PC-3 (cell line): Measurements from ENCODE around the gene CDH13. TPM values are rescaled to one million over a fixed set of nuclear protein-coding genes. Genes with fewer than 3 reads are reported as not detected.

Source experiments
- ATAC-seq: fragments of 200-7000 bp; cut with Tn5 transposase; 2 replicates; pipeline ENCODE4 v1.9.1; 2020; ENCODE audit warnings: mild to moderate bottlenecking, moderate library complexity
- BruUV-seq: library from RNA; stranded (reverse); fragments of 400-500 nt; replicated peaks from 2 replicates; lab custom pipeline; 2021; lab: Mats Ljungman, UMichigan
- CTCF ChIA-PET: fragments of 300-600 bp; sonication (Branson Sonifier 250); formaldehyde crosslinking; loops from one replicate; lab custom pipeline; 2022; ENCODE audit warnings: antibody characterized with exemption; lab: Charles Lee
- POLR2A ChIA-PET: fragments of 300-600 bp; sonication (Branson Sonifier 250); formaldehyde crosslinking; loops from one replicate; lab custom pipeline; 2022; ENCODE audit warnings: antibody characterized with exemption; ENCODE audit not compliant: unreplicated experiment; lab: Charles Lee
- DNase-seq: peaks from one replicate; pipeline ENCODE4 v3.0.0-alpha.2; 2015
- H2AFZ ChIP-seq: fragments of 300-600 bp; sonication (generic); 2 replicates; pipeline ENCODE4 v1.6.0; 2016; ENCODE audit warnings: antibody characterized with exemption, low read length
- H3F3A ChIP-seq: fragments of 300-600 bp; sonication (generic); one replicate; pipeline ENCODE4 v1.6.0; 2017; ENCODE audit warnings: antibody characterized with exemption, low read length, control low read depth, mild to moderate bottlenecking; ENCODE audit not compliant: unreplicated experiment
- H3K27ac ChIP-seq: fragments of 300-600 bp; sonication (generic); 2 replicates; pipeline ENCODE4 v1.5.1; 2016; ENCODE audit warnings: mild to moderate bottlenecking, low read length
- H3K27me3 ChIP-seq: fragments of 300-600 bp; sonication (generic); 2 replicates; pipeline ENCODE4 v1.6.1; 2016; ENCODE audit warnings: low read length, mixed read lengths
- H3K36me3 ChIP-seq: fragments of 300-600 bp; sonication (generic); 2 replicates; pipeline ENCODE4 v1.6.1; 2016; ENCODE audit warnings: low read depth, mixed run types, low read length, mixed read lengths
- H3K4me1 ChIP-seq: fragments of 300-600 bp; sonication (generic); 2 replicates; pipeline ENCODE4 v1.5.1; 2016; ENCODE audit warnings: low read length; ENCODE audit not compliant: insufficient read depth
- H3K4me2 ChIP-seq: fragments of 300-600 bp; sonication (generic); 2 replicates; pipeline ENCODE4 v1.6.0; 2016; ENCODE audit warnings: low read length
- H3K4me3 ChIP-seq: fragments of 300-600 bp; sonication (generic); 2 replicates; pipeline ENCODE4 v1.5.1; 2016; ENCODE audit warnings: mild to moderate bottlenecking, low read length, mixed read lengths
- H3K79me2 ChIP-seq: fragments of 300-600 bp; sonication (generic); 2 replicates; pipeline ENCODE4 v1.6.1; 2017; ENCODE audit warnings: low read length, mixed read lengths
- H3K9ac ChIP-seq: fragments of 300-600 bp; sonication (generic); 2 replicates; pipeline ENCODE4 v1.6.0; 2016; ENCODE audit warnings: mild to moderate bottlenecking, low read length
- H3K9me2 ChIP-seq: fragments of 300-600 bp; sonication (generic); replicated peaks from 2 replicates; pipeline ENCODE4 v1.6.1; 2016; ENCODE audit warnings: mixed run types, low read length, mixed read lengths
- H3K9me3 ChIP-seq: fragments of 300-600 bp; sonication (generic); 2 replicates; pipeline ENCODE4 v1.6.1; 2016; ENCODE audit warnings: low read length, mixed read lengths
- H4K20me1 ChIP-seq: fragments of 300-600 bp; sonication (generic); 2 replicates; pipeline ENCODE4 v1.6.1; 2016; ENCODE audit warnings: low read length, mixed read lengths
- CTCF ChIP-seq: fragments of 300-600 bp; sonication (generic); conservative IDR thresholded peaks from 2 replicates; pipeline ENCODE4 v1.5.1; 2017; ENCODE audit warnings: antibody characterized with exemption, low read depth, mild to moderate bottlenecking, low read length
- EZH2 ChIP-seq: fragments of 300-600 bp; sonication (generic); IDR thresholded peaks from one replicate; pipeline ENCODE4 v1.6.1; 2017; ENCODE audit warnings: antibody characterized with exemption, mild to moderate bottlenecking, low read length; ENCODE audit not compliant: unreplicated experiment
- EZH2phosphoT487 ChIP-seq: fragments of 300-600 bp; sonication (generic); IDR thresholded peaks from 2 replicates; pipeline ENCODE4 v1.6.1; 2018; ENCODE audit warnings: mild to moderate bottlenecking, antibody characterized with exemption, low read length, borderline replicate concordance
- intact Hi-C: fragments of 100-400 bp; cut with micrococcal nuclease; formaldehyde crosslinking; loops from 2 replicates; pipeline ENCODE4 v1.9.0; 2023
- total RNA-seq: library from RNA; depleted of rRNA; stranded (reverse); fragments of >200 nt; gene quantifications from 2 replicates; pipeline ENCODE4 v1.2.3, GENCODE V29; 2014

The CDH13 gene
- total RNA-seq, 1 experiment from 2014 or later, result 0.36 TPM

DNA sequence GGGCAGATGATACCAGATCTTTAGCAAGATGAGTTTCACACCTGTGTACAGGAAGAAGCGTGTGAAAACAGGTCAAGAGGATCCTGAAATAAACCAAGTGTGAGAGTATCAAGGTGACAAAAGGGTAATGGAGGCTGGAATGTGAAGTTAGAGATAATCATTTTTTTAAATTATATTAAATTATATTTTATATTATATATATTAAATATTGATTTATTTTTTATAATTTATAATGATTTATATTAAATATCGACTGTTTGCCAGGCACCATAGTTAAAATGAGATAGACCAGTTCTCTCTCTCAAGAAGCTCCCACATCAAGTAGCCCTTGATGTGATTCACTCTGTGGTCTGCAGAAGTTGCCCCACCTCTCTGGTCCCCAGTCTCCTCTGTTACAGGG is 820.8 kb downstream of the CDH13 start:
- ATAC-seq (no peak), DNase-seq (no peak)
- ChIA-PET POLR2A (no interaction called here), CTCF (no interaction called here)
- Histone ChIP-seq H3K9ac (no peak overlapping the region), H3K36me3 (no peaks in the 10 kb centered on the region), H3F3A (no peaks in the 10 kb centered on the region), H3K9me2 (no peaks in the 10 kb centered on the region), H3K4me1 (no peaks in the 10 kb centered on the region), H4K20me1 (no peaks in the 10 kb centered on the region), H3K27ac (no peak overlapping the region), H2AFZ (no peak overlapping the region), H3K9me3 (no peaks in the 10 kb centered on the region), H3K4me3 (no peak overlapping the region), H3K4me2 (no peak overlapping the region), H3K79me2 (no peaks in the 10 kb centered on the region), H3K27me3 (peaks cover 7% of the 10 kb centered on the region)
- intact Hi-C loops, result no loop called here
- no peak for TF ChIP-seq EZH2phosphoT487
- no peak for TF ChIP-seq EZH2
- no peak for TF ChIP-seq CTCF
- BruUV-seq, result no TSS peak

DNA sequence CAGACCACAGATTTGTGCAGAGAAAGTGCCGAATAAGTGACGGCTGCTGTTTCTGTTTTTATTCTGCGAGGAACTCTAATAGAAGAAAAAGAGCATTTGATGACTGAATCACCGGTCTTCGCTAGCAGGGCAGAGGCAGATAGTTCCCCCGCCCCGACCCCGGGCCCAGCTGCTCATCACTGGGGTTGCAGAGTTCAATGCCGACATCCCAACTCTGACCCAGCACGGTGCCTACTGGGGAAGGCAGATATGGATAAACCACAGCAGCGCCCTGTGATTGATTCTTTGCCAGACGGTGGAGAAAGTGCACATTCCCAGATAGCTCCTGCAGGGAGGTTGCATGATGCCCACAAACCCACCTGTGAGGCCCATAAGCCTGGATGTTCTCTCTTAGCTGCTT is 823.1 kb downstream of the CDH13 start:
- intact Hi-C loops, result no loop called here
- Histone ChIP-seq H3K9me2 (no peaks in the 10 kb centered on the region), H3F3A (no peaks in the 10 kb centered on the region), H3K36me3 (no peaks in the 10 kb centered on the region), H2AFZ (no peak overlapping the region), H3K9me3 (no peaks in the 10 kb centered on the region), H3K4me3 (no peak overlapping the region), H3K9ac (no peak overlapping the region), H3K27me3 (peaks cover 7% of the 10 kb centered on the region), H3K4me1 (no peaks in the 10 kb centered on the region), H4K20me1 (no peaks in the 10 kb centered on the region), H3K79me2 (no peaks in the 10 kb centered on the region), H3K4me2 (no peak overlapping the region), H3K27ac (no peak overlapping the region)
- CTCF ChIA-PET, result no interaction called here
- DNase-seq (no peak), ATAC-seq (no peak)
- POLR2A ChIA-PET, result no interaction called here
- TF ChIP-seq EZH2 (no peak), EZH2phosphoT487 (no peak), CTCF (no peak)
- no TSS peak for BruUV-seq

DNA sequence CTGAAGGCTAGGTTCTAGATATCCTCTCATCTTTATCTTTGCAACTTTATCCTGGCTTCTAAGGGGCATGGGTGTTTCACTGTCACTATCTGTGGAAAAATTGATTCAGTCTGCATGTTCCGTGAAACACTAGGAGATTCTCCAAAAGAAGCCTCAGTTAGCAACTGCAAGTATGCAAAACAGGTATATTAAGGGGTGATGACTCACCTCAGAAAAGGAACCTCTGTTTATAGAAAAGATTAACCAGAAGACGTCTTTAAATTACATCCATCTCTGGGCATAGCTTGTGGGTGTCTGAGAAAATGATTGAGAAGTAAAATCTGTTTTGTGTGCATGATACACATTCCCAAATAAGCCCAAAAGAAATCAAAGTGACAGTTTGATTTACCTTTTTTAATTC is 827.2 kb downstream of the CDH13 start:
- DNase-seq (no peak), ATAC-seq (no peak)
- Histone ChIP-seq H3K27ac (no peak overlapping the region), H3K27me3 (peaks cover 7% of the 10 kb centered on the region), H4K20me1 (no peaks in the 10 kb centered on the region), H3K36me3 (no peaks in the 10 kb centered on the region), H3K9me2 (no peaks in the 10 kb centered on the region), H3K4me1 (no peaks in the 10 kb centered on the region), H3K79me2 (no peaks in the 10 kb centered on the region), H3K9me3 (no peaks in the 10 kb centered on the region), H3K9ac (no peak overlapping the region), H3K4me2 (no peak overlapping the region), H2AFZ (no peak overlapping the region), H3K4me3 (no peak overlapping the region), H3F3A (no peaks in the 10 kb centered on the region)
- POLR2A ChIA-PET, result no interaction called here
- CTCF ChIA-PET, result no interaction called here
- no TSS peak for BruUV-seq
- intact Hi-C loops, result no loop called here
- no peak for TF ChIP-seq EZH2
- TF ChIP-seq EZH2phosphoT487, result no peak
- no peak for TF ChIP-seq CTCF
